Mesendoderm (in vitro differentiated cells): Measurements from ENCODE around the gene DPPA2.

Experiments used
- DNase-seq: peaks from one replicate; pipeline ENCODE4 v3.0.0; 2013
- H2AK5ac ChIP-seq: 2 replicates; pipeline ENCODE4 v1.6.1; 2013; ENCODE audit warnings: low read length, inconsistent platforms
- H2BK120ac ChIP-seq: 2 replicates; pipeline ENCODE4 v1.6.1; 2013; ENCODE audit warnings: low read depth, mild to moderate bottlenecking, low read length, moderate library complexity, mixed read lengths
- H2BK15ac ChIP-seq: replicated peaks from 2 replicates; pipeline ENCODE4 v1.6.1; 2013; ENCODE audit warnings: low read depth, mild to moderate bottlenecking, moderate library complexity
- H2BK5ac ChIP-seq: 2 replicates; pipeline ENCODE4 v1.6.1; 2013; ENCODE audit warnings: low read length, inconsistent platforms
- H3K18ac ChIP-seq: 2 replicates; pipeline ENCODE4 v1.6.1; 2013; ENCODE audit warnings: mild to moderate bottlenecking, low read length, mixed read lengths
- H3K23ac ChIP-seq: one replicate; pipeline ENCODE4 v1.6.1; 2013; ENCODE audit warnings: low read length
- H3K27ac ChIP-seq: 2 replicates; pipeline ENCODE4 v1.5.1; 2013; ENCODE audit warnings: low read depth, mild to moderate bottlenecking, inconsistent platforms, low read length, moderate library complexity
- H3K27me3 ChIP-seq: 2 replicates; pipeline ENCODE4 v1.6.1; 2013; ENCODE audit warnings: low read length, control low read depth, mild to moderate bottlenecking, inconsistent platforms; ENCODE audit not compliant: insufficient read depth, poor library complexity
- H3K36me3 ChIP-seq: 2 replicates; pipeline ENCODE4 v1.6.1; 2013; ENCODE audit warnings: low read length, inconsistent platforms; ENCODE audit not compliant: control insufficient read depth, insufficient read depth
- H3K4ac ChIP-seq: one replicate; pipeline ENCODE4 v1.6.1; 2013; ENCODE audit warnings: low read depth, mild to moderate bottlenecking, low read length, moderate library complexity
- H3K4me1 ChIP-seq: 2 replicates; pipeline ENCODE4 v1.6.1; 2013; ENCODE audit warnings: low read depth, low read length, inconsistent platforms; ENCODE audit not compliant: control insufficient read depth
- H3K4me2 ChIP-seq: 2 replicates; pipeline ENCODE4 v1.6.1; 2013; ENCODE audit warnings: low read length
- H3K4me3 ChIP-seq: 2 replicates; pipeline ENCODE4 v1.5.1; 2013; ENCODE audit warnings: mild to moderate bottlenecking, low read length
- H3K56ac ChIP-seq: one replicate; pipeline ENCODE4 v1.6.1; 2013; ENCODE audit warnings: low read length
- H3K79me1 ChIP-seq: 2 replicates; pipeline ENCODE4 v1.6.1; 2013; ENCODE audit warnings: low read length, inconsistent platforms
- H3K79me2 ChIP-seq: 2 replicates; pipeline ENCODE4 v1.6.1; 2013; ENCODE audit warnings: mild to moderate bottlenecking, low read length; ENCODE audit not compliant: control insufficient read depth, insufficient read depth
- H3K9ac ChIP-seq: 2 replicates; pipeline ENCODE4 v1.6.1; 2013; ENCODE audit warnings: low read length, inconsistent platforms
- H4K5ac ChIP-seq: one replicate; pipeline ENCODE4 v1.6.1; 2013; ENCODE audit warnings: low read length
- H4K8ac ChIP-seq: one replicate; pipeline ENCODE4 v1.6.1; 2013; ENCODE audit warnings: low read depth, mild to moderate bottlenecking, control low read depth, low read length, moderate library complexity
- WGBS: extraction: QIAGEN DNeasy Blood & Tissue Kit; methylation state at CpG from one replicate; pipeline ENCODE4 v1.1.7; 2013; ENCODE audit warnings: low lambda C conversion rate, missing lambda C conversion rate; ENCODE audit not compliant: insufficient coverage; ENCODE audit errors: extremely low coverage; 5-methylcytosine and 5-hydroxymethylcytosine counted together

The DPPA2 gene

DNA sequence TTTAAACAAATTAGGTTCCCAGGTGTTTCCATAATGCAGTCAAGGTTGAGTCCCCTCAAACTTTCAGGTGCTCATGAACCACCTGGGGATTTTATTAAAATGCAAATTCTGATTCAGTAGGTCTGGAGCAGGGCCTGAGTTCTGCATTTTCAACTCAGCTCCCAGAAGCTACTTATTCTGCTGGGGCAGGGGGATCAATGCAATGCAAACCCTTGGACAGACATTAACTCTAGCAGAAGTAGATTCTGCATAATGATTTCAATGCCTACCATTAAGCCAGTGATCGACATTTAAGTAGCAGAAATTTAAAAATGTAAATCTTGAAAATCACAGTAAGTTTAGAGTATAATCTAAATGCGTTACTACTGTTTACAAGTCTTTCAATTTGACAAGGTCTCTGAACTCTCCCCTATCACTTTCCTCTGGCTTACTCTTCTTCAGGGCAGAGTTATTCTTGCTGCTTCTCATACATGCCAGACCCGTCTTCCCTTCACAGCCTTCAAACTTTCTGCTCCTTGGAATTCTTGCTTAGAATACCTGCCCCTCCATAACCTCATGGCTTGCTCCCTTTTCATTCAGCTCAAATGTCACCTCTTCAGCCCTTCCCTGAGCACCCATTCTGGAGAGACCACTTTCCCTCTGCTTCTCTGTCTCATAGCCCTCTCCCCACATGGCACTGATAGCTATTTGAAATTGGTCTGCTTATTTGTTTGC, 40.3 kb upstream of the DPPA2 start:
- WGBS, result no CpG with 5 or more reads among the region's 3 CpGs

DNA sequence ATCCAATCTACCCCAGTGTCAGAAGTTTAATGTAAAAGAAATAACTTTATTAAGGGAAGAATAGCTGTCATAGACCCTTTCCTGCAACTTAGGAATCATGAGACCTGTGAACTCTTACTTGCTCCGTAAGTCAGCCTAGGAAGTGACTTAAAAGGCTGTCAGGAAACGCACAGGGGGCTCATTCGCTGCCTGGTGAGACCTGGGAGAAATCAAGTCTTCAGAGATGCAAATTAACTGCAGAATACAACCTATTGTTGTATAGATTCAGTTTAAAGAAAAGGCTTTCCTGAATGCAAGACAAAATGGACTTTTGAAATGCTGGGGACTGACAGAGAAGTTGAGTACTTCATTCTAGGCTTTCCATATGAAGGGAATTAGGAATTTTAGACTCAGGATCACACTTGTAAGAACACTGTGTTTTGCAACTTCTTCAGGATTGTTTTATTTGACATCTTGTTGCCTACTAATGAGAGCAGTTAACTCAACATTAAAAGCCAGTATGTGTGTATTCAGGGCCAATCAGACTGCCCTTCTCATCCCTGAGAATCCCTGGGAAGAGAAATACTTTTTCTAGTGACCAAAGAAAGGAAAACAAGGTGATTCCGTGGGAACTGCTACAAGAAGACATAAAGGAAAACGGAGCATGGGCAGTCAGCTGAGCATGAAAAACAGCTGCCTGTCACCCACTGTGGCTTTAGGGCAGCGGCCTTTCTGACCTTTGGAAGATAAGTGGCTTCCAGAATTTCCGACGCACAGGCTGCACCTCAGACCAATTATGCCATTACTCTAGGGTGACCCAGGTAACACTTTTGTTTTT, 39.5 kb upstream of the DPPA2 start:
- Histone ChIP-seq H2BK15ac (no peak overlapping the region), H3K4ac (no peak overlapping the region), H3K23ac (no peak overlapping the region), H3K27me3 (no peaks in the 10 kb centered on the region), H2BK120ac (no peak overlapping the region), H3K4me3 (no peak overlapping the region), H2AK5ac (no peak overlapping the region), H4K5ac (no peak overlapping the region), H3K79me2 (no peaks in the 10 kb centered on the region), H3K18ac (no peak overlapping the region), H3K4me2 (peak overlapping the region; percentile 27), H3K9ac (peak overlapping the region; percentile 38), H3K56ac (peak overlapping the region; percentile 58), H3K4me1 (peaks cover 3% of the 10 kb centered on the region), H3K27ac (peak overlapping the region; percentile 78), H4K8ac (no peak overlapping the region), H3K79me1 (no peaks in the 10 kb centered on the region), H3K36me3 (no peaks in the 10 kb centered on the region), H2BK5ac (no peak overlapping the region)
- no CpG with 5 or more reads among the region's 8 CpGs for WGBS
- peak; percentile 80 for DNase-seq

More for the DNA sequence above, 40.3 kb upstream of the DPPA2 start:
- Histone ChIP-seq H3K9ac (no peak overlapping the region), H3K4ac (no peak overlapping the region), H2BK15ac (no peak overlapping the region), H4K5ac (no peak overlapping the region), H3K4me1 (peaks cover 3% of the 10 kb centered on the region), H3K27ac (no peak overlapping the region), H3K18ac (no peak overlapping the region), H3K27me3 (no peaks in the 10 kb centered on the region), H2BK120ac (no peak overlapping the region), H3K79me2 (no peaks in the 10 kb centered on the region), H3K23ac (no peak overlapping the region), H3K36me3 (no peaks in the 10 kb centered on the region), H3K4me3 (no peak overlapping the region), H3K4me2 (no peak overlapping the region), H3K56ac (no peak overlapping the region), H2AK5ac (no peak overlapping the region), H2BK5ac (no peak overlapping the region), H4K8ac (no peak overlapping the region), H3K79me1 (no peaks in the 10 kb centered on the region)
- peak; percentile 37 for DNase-seq

DNA sequence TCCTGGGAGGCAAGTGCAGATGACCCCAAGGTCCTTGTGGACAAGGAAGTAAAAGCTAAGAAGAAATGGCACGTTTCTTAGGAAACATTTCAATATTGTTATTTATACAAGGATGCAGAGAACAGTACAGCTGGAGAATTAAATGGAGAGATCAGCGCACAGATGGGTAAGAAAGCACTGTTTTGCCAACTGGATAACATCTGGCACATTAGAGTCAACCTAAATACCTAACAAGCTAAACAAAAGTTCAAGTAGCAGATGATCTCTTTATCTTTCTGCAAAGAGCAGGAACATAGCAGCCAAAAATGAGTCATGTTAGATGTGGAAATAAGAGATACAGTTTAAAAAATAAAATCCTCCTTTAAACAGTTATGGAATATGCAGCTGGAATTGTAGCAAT, 36.7 kb upstream of the DPPA2 start:
- Histone ChIP-seq H2BK5ac (no peak overlapping the region), H2BK120ac (no peak overlapping the region), H3K27ac (no peak overlapping the region), H3K18ac (no peak overlapping the region), H3K4me3 (no peak overlapping the region), H3K36me3 (no peaks in the 10 kb centered on the region), H2AK5ac (no peak overlapping the region), H3K4me1 (peaks cover 3% of the 10 kb centered on the region), H3K4ac (no peak overlapping the region), H3K27me3 (no peaks in the 10 kb centered on the region), H3K23ac (no peak overlapping the region), H4K5ac (no peak overlapping the region), H4K8ac (no peak overlapping the region), H3K9ac (no peak overlapping the region), H3K4me2 (no peak overlapping the region), H3K56ac (no peak overlapping the region), H2BK15ac (no peak overlapping the region), H3K79me1 (no peaks in the 10 kb centered on the region), H3K79me2 (no peaks in the 10 kb centered on the region)
- no peak for DNase-seq
- WGBS, result no CpG with 5 or more reads among the region's 2 CpGs

DNA sequence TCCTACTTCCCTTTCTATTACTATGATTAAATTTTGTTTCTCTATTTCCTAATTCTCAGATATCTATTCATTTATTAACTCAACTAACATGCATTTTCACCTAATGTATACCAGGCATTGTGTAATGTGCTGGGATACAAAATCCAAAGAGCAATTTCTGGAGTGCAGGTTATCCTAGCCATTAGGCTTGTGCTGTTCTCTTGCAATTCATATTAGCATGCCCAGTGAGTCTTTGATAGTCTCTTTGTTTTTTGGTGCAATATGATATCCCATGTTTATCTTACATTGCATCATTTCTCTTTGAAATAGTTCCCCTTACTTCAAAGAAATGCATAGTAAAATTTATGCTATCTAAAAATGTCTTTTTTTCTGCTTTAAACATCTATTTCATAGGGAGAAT, 34.9 kb upstream of the DPPA2 start:
- Histone ChIP-seq H2BK15ac (no peak overlapping the region), H3K56ac (no peak overlapping the region), H2BK5ac (no peak overlapping the region), H4K5ac (no peak overlapping the region), H3K23ac (no peak overlapping the region), H3K4me3 (no peak overlapping the region), H3K18ac (no peak overlapping the region), H2BK120ac (no peak overlapping the region), H3K79me2 (no peaks in the 10 kb centered on the region), H3K4me1 (peaks cover 3% of the 10 kb centered on the region), H3K4ac (no peak overlapping the region), H3K27ac (no peak overlapping the region), H4K8ac (no peak overlapping the region), H2AK5ac (no peak overlapping the region), H3K27me3 (no peaks in the 10 kb centered on the region), H3K79me1 (no peaks in the 10 kb centered on the region), H3K4me2 (no peak overlapping the region), H3K9ac (no peak overlapping the region), H3K36me3 (no peaks in the 10 kb centered on the region)
- no peak for DNase-seq

DNA sequence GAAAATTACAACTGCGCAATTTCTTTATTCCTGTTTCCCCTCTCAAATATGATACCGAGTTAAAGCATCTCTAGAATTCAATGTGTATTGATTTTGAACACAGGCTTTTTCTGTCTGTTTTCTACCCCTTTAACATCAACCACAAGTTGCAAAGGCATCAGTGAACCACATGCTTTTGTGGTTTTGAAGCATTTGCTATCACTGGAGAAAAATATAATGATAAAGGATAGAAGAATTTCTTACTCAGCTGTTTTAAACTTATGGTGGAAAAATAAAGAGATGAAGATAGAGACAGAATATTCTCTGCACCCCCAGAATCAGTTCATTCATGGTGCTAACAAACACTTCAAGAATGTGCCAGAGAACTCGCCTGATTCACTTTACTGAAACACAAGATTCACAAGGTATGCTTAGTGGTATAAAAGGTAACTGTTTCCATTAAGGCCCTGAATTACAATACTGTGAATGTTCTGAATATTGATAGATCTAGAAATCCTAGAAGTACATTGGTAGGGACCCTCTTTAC, 30.5 kb upstream of the DPPA2 start:
- no peak overlapping the region for H4K8ac ChIP-seq
- H3K9ac ChIP-seq, result no peak overlapping the region
- H3K36me3 ChIP-seq, result no peaks in the 10 kb centered on the region
- H3K56ac ChIP-seq, result no peak overlapping the region
- no peak for DNase-seq
- H3K4me2 ChIP-seq, result no peak overlapping the region
- no peak overlapping the region for H3K4ac ChIP-seq
- H2BK120ac ChIP-seq, result no peak overlapping the region
- H3K4me1 ChIP-seq, result no peaks in the 10 kb centered on the region
- no peak overlapping the region for H3K18ac ChIP-seq
- H2BK5ac ChIP-seq, result no peak overlapping the region
- no peaks in the 10 kb centered on the region for H3K79me2 ChIP-seq
- H3K27ac ChIP-seq, result no peak overlapping the region
- H4K5ac ChIP-seq, result no peak overlapping the region
- no peak overlapping the region for H2AK5ac ChIP-seq
- no peaks in the 10 kb centered on the region for H3K79me1 ChIP-seq
- no peak overlapping the region for H3K23ac ChIP-seq
- no CpG with 5 or more reads among the region's 3 CpGs for WGBS
- no peak overlapping the region for H2BK15ac ChIP-seq
- H3K27me3 ChIP-seq, result no peaks in the 10 kb centered on the region
- no peak overlapping the region for H3K4me3 ChIP-seq
